B cell (primary cell): ENCODE measurements around the gene PRRC2B. TPM values are rescaled to one million over a fixed set of nuclear protein-coding genes. Genes with fewer than 3 reads are reported as not detected.

Source experiments
- ATAC-seq: fragments of 200-7000 bp; cut with Tn5 transposase; one replicate; pipeline ENCODE4 v1.10.0; 2021; ENCODE audit warnings: low read depth, mild to moderate bottlenecking, moderate number of reproducible peaks, moderate library complexity
- CTCF ChIA-PET: fragments of 350-600 bp; sonication (Branson Sonifier 250); formaldehyde crosslinking; loops from one replicate; lab custom pipeline; 2021; ENCODE audit warnings: antibody characterized with exemption, inconsistent platforms; lab: Charles Lee
- POLR2A ChIA-PET: fragments of 350-600 bp; sonication (Branson Sonifier 250); formaldehyde crosslinking; loops from one replicate; lab custom pipeline; 2021; ENCODE audit warnings: antibody characterized with exemption; lab: Charles Lee
- DNase-seq: peaks from one replicate; pipeline ENCODE4 v3.0.0; 2013
- H2AFZ ChIP-seq: 2 replicates; pipeline ENCODE4 v1.6.1; 2012; ENCODE audit warnings: mild to moderate bottlenecking, low read depth, low read length; ENCODE audit not compliant: insufficient read depth, poor library complexity, severe bottlenecking
- H3K27ac ChIP-seq, 2 donors: 1 replicate in 1 of 2; 2 replicates in 1 of 2; pipeline ENCODE4 v1.5.1; 2012 to 2013; ENCODE audit warnings: low read length in 2 of 2, mild to moderate bottlenecking in 2 of 2, moderate library complexity in 1 of 2
- H3K27me3 ChIP-seq, 4 experiments: fragments of 200-600 bp in 1 of 4; sonication (generic) in 1 of 4; replicated peaks in 1 of 4; 1 replicate in 2 of 4; 2 replicates in 2 of 4; pipeline versions ENCODE4 v1.6.1 to v1.7.0; 2013 to 2016; ENCODE audit warnings: low read length in 3 of 4, mild to moderate bottlenecking in 2 of 4, mixed read lengths in 1 of 4, moderate library complexity in 1 of 4; ENCODE audit not compliant: insufficient read depth in 4 of 4, control insufficient read depth in 3 of 4; ENCODE audit errors: control extremely low read depth in 1 of 4
- H3K36me3 ChIP-seq, 2 experiments: replicated peaks in 1 of 2; 1 replicate in 1 of 2; 2 replicates in 1 of 2; pipeline versions ENCODE4 v1.6.1 to v1.7.1; 2013; ENCODE audit warnings: low read length in 1 of 2; ENCODE audit not compliant: insufficient read depth in 2 of 2, control insufficient read depth in 1 of 2; ENCODE audit errors: control extremely low read depth in 1 of 2, extremely low read depth in 1 of 2
- H3K4me1 ChIP-seq, 2 donors: fragments of 200-600 bp in 1 of 2; sonication (generic) in 1 of 2; 1 replicate in 1 of 2; 2 replicates in 1 of 2; pipeline versions ENCODE4 v1.5.1 to v1.6.1; 2013 to 2017; ENCODE audit warnings: low read length in 2 of 2; ENCODE audit not compliant: control insufficient read depth in 2 of 2, insufficient read depth in 2 of 2
- H3K4me2 ChIP-seq: replicated peaks from 2 replicates; pipeline ENCODE3; 2012; ENCODE audit warnings: mild to moderate bottlenecking, low read depth, low read length; ENCODE audit not compliant: poor library complexity, severe bottlenecking
- H3K4me3 ChIP-seq, 5 experiments: fragments of 200-600 bp in 1 of 5; sonication (generic) in 1 of 5; 1 replicate in 3 of 5; 2 replicates in 2 of 5; pipeline versions ENCODE4 v1.5.1 to v1.7.0; 2011 to 2016; ENCODE audit warnings: low read length in 4 of 5, mild to moderate bottlenecking in 4 of 5, low read depth in 2 of 5, control low read depth in 1 of 5, moderate library complexity in 1 of 5; ENCODE audit not compliant: insufficient read depth in 1 of 5; ENCODE audit errors: control extremely low read depth in 1 of 5, extremely low read depth in 1 of 5
- H3K79me2 ChIP-seq: fragments of 200-600 bp; sonication (generic); one replicate; pipeline ENCODE4 v1.6.0; 2016; ENCODE audit warnings: low read length; ENCODE audit not compliant: control insufficient read depth, insufficient read depth
- H3K9ac ChIP-seq: fragments of 200-600 bp; sonication (generic); 2 replicates; pipeline ENCODE4 v1.6.1; 2017; ENCODE audit warnings: mild to moderate bottlenecking, low read length, moderate library complexity
- H3K9me3 ChIP-seq, 3 donors: one replicate each; pipeline versions ENCODE4 v1.6.1 to v1.7.1; 2013; ENCODE audit warnings: low read length in 2 of 3; ENCODE audit not compliant: control insufficient read depth in 2 of 3, insufficient read depth in 1 of 3; ENCODE audit errors: control extremely low read depth in 1 of 3
- H4K20me1 ChIP-seq: 2 replicates; pipeline ENCODE4 v1.6.0; 2012; ENCODE audit warnings: mild to moderate bottlenecking, low read length; ENCODE audit not compliant: insufficient read depth, control insufficient read depth, poor library complexity, severe bottlenecking
- H3K27ac Mint-ChIP-seq: one replicate; pipeline ENCODE4 v1.8.0; 2021; ENCODE audit warnings: mixed read lengths
- H3K27me3 Mint-ChIP-seq: one replicate; pipeline ENCODE4 v1.8.0; 2021; ENCODE audit warnings: mixed read lengths
- H3K4me1 Mint-ChIP-seq: one replicate; pipeline ENCODE4 v1.8.0; 2021; ENCODE audit warnings: mixed read lengths
- H3K4me3 Mint-ChIP-seq: one replicate; pipeline ENCODE4 v1.8.0; 2021; ENCODE audit warnings: mixed read lengths
- H3K9me3 Mint-ChIP-seq: one replicate; pipeline ENCODE4 v1.8.0; 2022; ENCODE audit warnings: mixed read lengths; ENCODE audit not compliant: insufficient read depth
- CTCF ChIP-seq: fragments of 200-600 bp; IDR thresholded peaks from one replicate; pipeline ENCODE4 v1.8.0; 2022; ENCODE audit warnings: antibody characterized with exemption, mild to moderate bottlenecking
- EZH2 ChIP-seq: IDR thresholded peaks from 2 replicates; pipeline ENCODE4 v1.6.1; 2012; ENCODE audit warnings: borderline replicate concordance, low read depth, mild to moderate bottlenecking, moderate library complexity, low read length; ENCODE audit not compliant: insufficient read depth, poor library complexity, severe bottlenecking
- WGBS: methylation state at CpG from one replicate; pipeline ENCODE4 v1.1.5; 2013; ENCODE audit warnings: missing lambda C conversion rate; ENCODE audit not compliant: insufficient coverage; 5-methylcytosine and 5-hydroxymethylcytosine counted together
- intact Hi-C: fragments of 100-400 bp; cut with micrococcal nuclease; formaldehyde crosslinking; loops from one replicate; pipeline ENCODE4 v1.10.0; 2022
- polyA plus RNA-seq: library from polyadenylated mRNA; depleted of rRNA; stranded (reverse); fragments of >200 nt; gene quantifications from 2 replicates; pipeline ENCODE4 v1.2.3, GENCODE V29; 2012
- total RNA-seq, 2 donors: library from RNA; stranded (reverse); fragments of 120-200 nt in 1 of 2; gene quantifications; 1 replicate in 1 of 2; 2 replicates in 1 of 2; pipeline versions ENCODE4 v1.2.3 to v1.2.4, GENCODE V29; 2013 to 2022

Gene PRRC2B
- total and polyA plus RNA-seq, 2 donors (not counting 1 experiment from before 2014, with no cell fraction given): 63.9 to 268 TPM

GRCh38 chr9:131406563-131407436 is 12.9 kb downstream of the PRRC2B start:
- H3K4me3 Mint-ChIP-seq: peak overlapping the region; percentile 66
- H3K9me3 Mint-ChIP-seq: no peaks in the 10 kb centered on the region
- Histone ChIP-seq H3K4me3 (no peak overlapping the region), H3K27me3 (no peaks in the 10 kb centered on the region), H4K20me1 (peaks cover 99% of the 10 kb centered on the region), H3K4me1 (peaks cover 73 to 80% of the 10 kb centered on the region in 2 donors), H3K79me2 (peaks cover 100% of the 10 kb centered on the region), H3K4me2 (peak overlapping the region; percentile 39), H3K27ac (peak overlapping the region in 1 of 2 donors; percentile 60), H3K36me3 (peaks cover 0 to 16% of the 10 kb centered on the region in 2 experiments), H3K9me3 (no peaks in the 10 kb centered on the region), H3K9ac (no peak overlapping the region), H2AFZ (no peak overlapping the region)
- TF ChIP-seq CTCF: no peak
- TF ChIP-seq EZH2: no peak
- intact Hi-C loops: loop anchor here (5.0 kb wide), 1 partner anchor 34 kb away; no protein-coding TSS in a partner anchor
- no peak for ATAC-seq
- H3K27ac Mint-ChIP-seq: peak overlapping the region; percentile 51
- H3K4me1 Mint-ChIP-seq: peaks cover 85% of the 10 kb centered on the region
- DNase-seq: no peak
- ChIA-PET CTCF (no interaction called here), POLR2A (no interaction called here)
- WGBS: 97% methylated on average over 5 of the region's 9 CpGs
- no peaks in the 10 kb centered on the region for H3K27me3 Mint-ChIP-seq

- Histone ChIP-seq H3K27me3 (no peaks in the 10 kb centered on the region), H3K9ac (no peak overlapping the region), H3K36me3 (peaks cover 0 to 16% of the 10 kb centered on the region in 2 experiments), H3K27ac (peak overlapping the region in 1 of 2 donors; percentile 60), H3K4me2 (peak overlapping the region; percentile 39), H3K79me2 (peaks cover 100% of the 10 kb centered on the region), H4K20me1 (peaks cover 99% of the 10 kb centered on the region), H3K4me3 (no peak overlapping the region), H2AFZ (no peak overlapping the region), H3K9me3 (no peaks in the 10 kb centered on the region), H3K4me1 (peaks cover 65 to 71% of the 10 kb centered on the region in 2 donors)
- H3K27ac Mint-ChIP-seq: peak overlapping the region; percentile 27
- H3K9me3 Mint-ChIP-seq: no peaks in the 10 kb centered on the region
- TF ChIP-seq CTCF (no peak), EZH2 (no peak)
- ChIA-PET CTCF (no interaction called here), POLR2A (no interaction called here)
- intact Hi-C loops: loop anchor here (5.0 kb wide), 1 partner anchor 35 kb away; no protein-coding TSS in a partner anchor
- ATAC-seq (no peak), DNase-seq (no peak)
- no peaks in the 10 kb centered on the region for H3K27me3 Mint-ChIP-seq
- H3K4me3 Mint-ChIP-seq: no peak overlapping the region
- 75% methylated on average over 7 of the region's 13 CpGs for WGBS
- H3K4me1 Mint-ChIP-seq: peaks cover 82% of the 10 kb centered on the region
Measured at GRCh38 chr9:131407717-131408195, 13.9 kb downstream of the PRRC2B start.
